SK-N-SH (cell line): ENCODE data around the gene ZNF549. TPM values are rescaled to one million over a fixed set of nuclear protein-coding genes. Genes with fewer than 3 reads are reported as not detected.

Experiments used
- CTCF ChIA-PET: fragments of 300-600, 350-600 bp; formaldehyde crosslinking; extraction: SDS; loops from one replicate; lab custom pipeline; 2021; lab: Yijun Ruan, JAX
- POLR2A ChIA-PET: fragments of 350-600 bp; sonication (Branson Sonifier 250); formaldehyde crosslinking; extraction: SDS; loops from one replicate; lab custom pipeline; 2020; ENCODE audit warnings: antibody characterized with exemption, inconsistent platforms; lab: Yijun Ruan, JAX
- DNase-seq: peaks from one replicate; pipeline ENCODE4 v3.0.0; 2012
- H2AFZ ChIP-seq: fragments of 200-600 bp; sonication (generic); 2 replicates; pipeline ENCODE4 v1.8.1; 2016; ENCODE audit warnings: antibody characterized with exemption, mild to moderate bottlenecking, low read depth
- H3F3A ChIP-seq: fragments of 200-600 bp; sonication (generic); replicated peaks from 2 replicates; pipeline ENCODE3; 2016; ENCODE audit warnings: antibody characterized with exemption, mild to moderate bottlenecking; ENCODE audit not compliant: insufficient read depth
- H3K27ac ChIP-seq, 2 experiments: fragments of 200-500 bp in 1 of 2; fragments of 200-600 bp in 1 of 2; sonication (Bioruptor generic) in 1 of 2; sonication (generic), shearing (Covaris generic) in 1 of 2; 2 replicates each; pipeline versions ENCODE4 v1.5.1 to v1.6.1; 2014 to 2016; ENCODE audit warnings: low read depth in 2 of 2, inconsistent platforms in 1 of 2, low read length in 1 of 2, mild to moderate bottlenecking in 1 of 2, mixed read lengths in 1 of 2
- H3K27me3 ChIP-seq: fragments of 200-600 bp; sonication (generic), shearing (Covaris generic); 2 replicates; pipeline ENCODE4 v1.6.1; 2016; ENCODE audit warnings: mixed run types; ENCODE audit not compliant: insufficient read depth
- H3K36me3 ChIP-seq, 2 experiments: fragments of 200-500 bp in 1 of 2; fragments of 200-600 bp in 1 of 2; sonication (Bioruptor generic) in 1 of 2; sonication (generic) in 1 of 2; replicated peaks in 1 of 2; 2 replicates each; pipeline versions ENCODE3 to v1.5.1; 2014 to 2016; ENCODE audit warnings: low read length in 1 of 2, mild to moderate bottlenecking in 1 of 2; ENCODE audit not compliant: insufficient read depth in 2 of 2, control insufficient read depth in 1 of 2
- H3K4me1 ChIP-seq, 2 experiments: fragments of 200-500 bp in 1 of 2; fragments of 200-600 bp in 1 of 2; sonication (Bioruptor generic) in 1 of 2; sonication (generic), shearing (Covaris generic) in 1 of 2; 2 replicates each; pipeline versions ENCODE4 v1.5.1 to v1.6.1; 2014 to 2016; ENCODE audit warnings: low read depth in 1 of 2, low read length in 1 of 2, mixed run types in 1 of 2; ENCODE audit not compliant: insufficient read depth in 2 of 2, control insufficient read depth in 1 of 2
- H3K4me2 ChIP-seq: fragments of 200-600 bp; sonication (generic), shearing (Covaris generic); 2 replicates; pipeline ENCODE4 v1.6.1; 2017; ENCODE audit warnings: mixed run types
- H3K4me3 ChIP-seq, 2 experiments: fragments of 200-500 bp in 1 of 2; fragments of 200-600 bp in 1 of 2; sonication (Bioruptor generic) in 1 of 2; sonication (generic), shearing (Covaris generic) in 1 of 2; 2 replicates each; pipeline versions ENCODE4 v1.5.1 to v1.8.1; 2014 to 2016; ENCODE audit warnings: low read depth in 2 of 2, inconsistent platforms in 1 of 2, low read length in 1 of 2, mild to moderate bottlenecking in 1 of 2, mixed read lengths in 1 of 2, moderate library complexity in 1 of 2
- H3K79me2 ChIP-seq: fragments of 200-600 bp; sonication (generic); 2 replicates; pipeline ENCODE4 v1.8.1; 2017; ENCODE audit warnings: mild to moderate bottlenecking; ENCODE audit not compliant: insufficient read depth
- H3K9ac ChIP-seq: fragments of 200-600 bp; sonication (generic); 2 replicates; pipeline ENCODE4 v1.6.1; 2017; ENCODE audit warnings: mixed run types
- H3K9me2 ChIP-seq: fragments of 200-600 bp; sonication (generic); 2 replicates; pipeline ENCODE4 v1.6.1; 2017; ENCODE audit warnings: mixed run types
- H3K9me3 ChIP-seq: fragments of 200-600 bp; sonication (generic); 2 replicates; pipeline ENCODE4 v1.6.1; 2017; ENCODE audit warnings: mixed run types, mild to moderate bottlenecking, moderate library complexity
- H4K20me1 ChIP-seq: fragments of 200-600 bp; sonication (generic); 2 replicates; pipeline ENCODE4 v1.6.1; 2017; ENCODE audit warnings: mild to moderate bottlenecking, mixed run types; ENCODE audit not compliant: insufficient read depth
- ELF1 ChIP-seq: IDR thresholded peaks from 2 replicates; pipeline ENCODE4 v1.4.0; 2012
- EP300 ChIP-seq, 2 experiments: IDR thresholded peaks; 2 replicates each; pipeline versions ENCODE4 v1.4.0 to v1.6.1; 2012; ENCODE audit warnings: borderline replicate concordance in 1 of 2, low read depth in 1 of 2, low read length in 1 of 2
- EZH2phosphoT487 ChIP-seq: fragments of 200-600 bp; sonication (generic); IDR thresholded peaks from 2 replicates; pipeline ENCODE4 v1.6.1; 2017; ENCODE audit warnings: low read depth, mixed run types, mild to moderate bottlenecking, antibody characterized with exemption, moderate library complexity, borderline replicate concordance
- FOSL2 ChIP-seq: IDR thresholded peaks from 2 replicates; pipeline ENCODE4 v1.4.0; 2012; ENCODE audit warnings: low read depth, mild to moderate bottlenecking, moderate library complexity, borderline replicate concordance
- FOXM1 ChIP-seq: IDR thresholded peaks from 2 replicates; pipeline ENCODE4 v1.4.0; 2012; ENCODE audit warnings: low read depth, mild to moderate bottlenecking
- GATA2 ChIP-seq: sonication (generic); formaldehyde crosslinking; IDR thresholded peaks from 2 replicates; pipeline ENCODE4 v1.5.0; 2020; ENCODE audit warnings: mild to moderate bottlenecking, missing genetic modification reagents
- IRF3 ChIP-seq: fragments of 150-350 bp; IDR thresholded peaks from 2 replicates; pipeline ENCODE4 v1.6.1; 2016; ENCODE audit warnings: mild to moderate bottlenecking, low read depth, low read length
- JUND ChIP-seq: IDR thresholded peaks from 2 replicates; pipeline ENCODE4 v1.4.0; 2012
- MXI1 ChIP-seq: IDR thresholded peaks from 2 replicates; pipeline ENCODE4 v1.6.1; 2012; ENCODE audit warnings: mild to moderate bottlenecking, low read depth, low read length, improper control_type of control experiment
- NFIC ChIP-seq: IDR thresholded peaks from 2 replicates; pipeline ENCODE4 v1.4.0; 2012; ENCODE audit warnings: borderline replicate concordance
- NRF1 ChIP-seq: IDR thresholded peaks from 2 replicates; pipeline ENCODE4 v1.6.1; 2012; ENCODE audit warnings: low read depth, mild to moderate bottlenecking, low read length
- PBX3 ChIP-seq: IDR thresholded peaks from 2 replicates; pipeline ENCODE4; 2012
- RCOR1 ChIP-seq: fragments of 150-350 bp; IDR thresholded peaks from 2 replicates; pipeline ENCODE4 v1.6.1; 2017; ENCODE audit warnings: antibody characterized with exemption, low read length
- RFX5 ChIP-seq: IDR thresholded peaks from 2 replicates; pipeline ENCODE4 v1.6.1; 2012; ENCODE audit warnings: mild to moderate bottlenecking, improper control_type of control experiment, low read length
- RXRA ChIP-seq: IDR thresholded peaks from 2 replicates; pipeline ENCODE4 v1.4.0; 2012; ENCODE audit warnings: low read depth, mild to moderate bottlenecking, borderline replicate concordance
- SMC3 ChIP-seq: IDR thresholded peaks from 2 replicates; pipeline ENCODE4 v1.6.1; 2012; ENCODE audit warnings: low read depth, low read length, improper control_type of control experiment
- TCF12 ChIP-seq: IDR thresholded peaks from 2 replicates; pipeline ENCODE4 v1.4.0; 2012
- WGBS: methylation state at CpG from one replicate; pipeline ENCODE4 v1.1.6; 2017; ENCODE audit warnings: low lambda C conversion rate; 5-methylcytosine and 5-hydroxymethylcytosine counted together
- polyA plus RNA-seq, 3 experiments: library from polyadenylated mRNA; depleted of rRNA; stranded (reverse); fragments of >200 nt; gene quantifications; 2 replicates each; pipeline ENCODE4 v1.2.3, GENCODE V29; 2012
- TF ChIP-seq, protein P1 (sequence below): IDR thresholded peaks from 2 replicates; pipeline ENCODE4 v1.6.1; 2012; ENCODE audit warnings: mild to moderate bottlenecking, low read depth, low read length, moderate library complexity

Gene ZNF549
- polyA plus RNA-seq, 1 of the 3 experiments (the other 2 are of a cell fraction) = 2.4 TPM

DNA sequence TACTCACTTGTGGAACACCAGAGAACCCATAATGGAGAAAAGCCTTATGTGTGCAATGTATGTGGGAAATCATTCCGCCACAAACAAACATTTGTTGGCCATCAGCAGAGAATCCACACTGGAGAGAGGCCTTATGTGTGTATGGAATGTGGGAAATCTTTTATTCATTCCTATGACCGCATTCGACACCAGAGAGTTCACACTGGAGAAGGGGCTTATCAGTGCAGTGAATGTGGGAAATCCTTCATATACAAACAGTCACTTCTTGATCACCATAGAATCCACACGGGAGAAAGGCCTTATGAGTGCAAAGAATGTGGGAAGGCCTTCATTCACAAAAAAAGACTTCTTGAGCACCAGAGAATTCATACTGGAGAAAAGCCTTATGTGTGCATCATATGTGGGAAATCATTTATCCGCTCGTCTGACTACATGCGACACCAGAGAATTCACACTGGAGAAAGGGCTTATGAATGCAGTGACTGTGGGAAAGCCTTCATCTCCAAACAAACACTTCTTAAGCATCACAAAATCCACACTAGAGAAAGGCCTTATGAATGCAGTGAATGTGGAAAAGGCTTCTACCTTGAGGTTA is 10.9 kb downstream of the ZNF549 start:
- peaks cover 79 to 88% of the 10 kb centered on the region in 2 experiments for H3K36me3 ChIP-seq

GRCh38 chr19:57546513-57546912 is 19.4 kb downstream of the ZNF549 start:
- TF ChIP-seq FOXM1 (no peak), IRF3 (no peak), RFX5 (no peak), TCF12 (no peak), FOSL2 (no peak), NFIC (no peak), ELF1 (no peak), NRF1 (no peak), PBX3 (no peak), RXRA (no peak), GATA2 (CRISPR knock-in tag) (no peak), EZH2phosphoT487 (no peak), JUND (no peak), RCOR1 (no peak)
- TF ChIP-seq, protein P1, sequence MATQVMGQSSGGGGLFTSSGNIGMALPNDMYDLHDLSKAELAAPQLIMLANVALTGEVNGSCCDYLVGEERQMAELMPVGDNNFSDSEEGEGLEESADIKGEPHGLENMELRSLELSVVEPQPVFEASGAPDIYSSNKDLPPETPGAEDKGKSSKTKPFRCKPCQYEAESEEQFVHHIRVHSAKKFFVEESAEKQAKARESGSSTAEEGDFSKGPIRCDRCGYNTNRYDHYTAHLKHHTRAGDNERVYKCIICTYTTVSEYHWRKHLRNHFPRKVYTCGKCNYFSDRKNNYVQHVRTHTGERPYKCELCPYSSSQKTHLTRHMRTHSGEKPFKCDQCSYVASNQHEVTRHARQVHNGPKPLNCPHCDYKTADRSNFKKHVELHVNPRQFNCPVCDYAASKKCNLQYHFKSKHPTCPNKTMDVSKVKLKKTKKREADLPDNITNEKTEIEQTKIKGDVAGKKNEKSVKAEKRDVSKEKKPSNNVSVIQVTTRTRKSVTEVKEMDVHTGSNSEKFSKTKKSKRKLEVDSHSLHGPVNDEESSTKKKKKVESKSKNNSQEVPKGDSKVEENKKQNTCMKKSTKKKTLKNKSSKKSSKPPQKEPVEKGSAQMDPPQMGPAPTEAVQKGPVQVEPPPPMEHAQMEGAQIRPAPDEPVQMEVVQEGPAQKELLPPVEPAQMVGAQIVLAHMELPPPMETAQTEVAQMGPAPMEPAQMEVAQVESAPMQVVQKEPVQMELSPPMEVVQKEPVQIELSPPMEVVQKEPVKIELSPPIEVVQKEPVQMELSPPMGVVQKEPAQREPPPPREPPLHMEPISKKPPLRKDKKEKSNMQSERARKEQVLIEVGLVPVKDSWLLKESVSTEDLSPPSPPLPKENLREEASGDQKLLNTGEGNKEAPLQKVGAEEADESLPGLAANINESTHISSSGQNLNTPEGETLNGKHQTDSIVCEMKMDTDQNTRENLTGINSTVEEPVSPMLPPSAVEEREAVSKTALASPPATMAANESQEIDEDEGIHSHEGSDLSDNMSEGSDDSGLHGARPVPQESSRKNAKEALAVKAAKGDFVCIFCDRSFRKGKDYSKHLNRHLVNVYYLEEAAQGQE = no peak
- peaks cover 30% of the 10 kb centered on the region; the same call in 1 of the 2 replicates for H3K9me3 ChIP-seq
- H3K79me2 ChIP-seq = peaks cover 4% of the 10 kb centered on the region; the same call in 1 of the 2 replicates
- no peak overlapping the region for H3K27ac ChIP-seq
- H2AFZ ChIP-seq = no peak overlapping the region
- H3K4me2 ChIP-seq = no peak overlapping the region
- H3K36me3 ChIP-seq = peaks cover 80 to 100% of the 10 kb centered on the region in 2 experiments
- no peaks in the 10 kb centered on the region for H4K20me1 ChIP-seq
- H3K27me3 ChIP-seq = no peaks in the 10 kb centered on the region
- H3K9me2 ChIP-seq = no peaks in the 10 kb centered on the region
- no peak for DNase-seq
- H3K4me3 ChIP-seq = peak overlapping the region in 1 of 2 experiments; percentile 28; a peak in 1 of 4 replicates
- H3F3A ChIP-seq = peaks cover 2% of the 10 kb centered on the region
- no peaks in the 10 kb centered on the region for H3K4me1 ChIP-seq
- WGBS = 88% methylated on average over 1 of the region's 1 CpG
- ChIA-PET CTCF (no interaction called here), POLR2A (no interaction called here)
- no peak overlapping the region for H3K9ac ChIP-seq

More for the DNA sequence above, 10.9 kb downstream of the ZNF549 start:
- H3K9me2 ChIP-seq = no peaks in the 10 kb centered on the region
- H3F3A ChIP-seq = peaks cover 11% of the 10 kb centered on the region
- ChIA-PET POLR2A (no interaction called here), CTCF (no interaction called here)
- no peak overlapping the region for H3K9ac ChIP-seq
- no peaks in the 10 kb centered on the region for H3K4me1 ChIP-seq
- WGBS = 94% methylated on average over 7 of the region's 7 CpGs
- H2AFZ ChIP-seq = no peak overlapping the region
- H3K9me3 ChIP-seq = peaks cover 36% of the 10 kb centered on the region
- H3K27ac ChIP-seq = no peak overlapping the region
- no peak overlapping the region for H3K4me2 ChIP-seq
- no peak for DNase-seq
- H4K20me1 ChIP-seq = no peaks in the 10 kb centered on the region
- H3K27me3 ChIP-seq = no peaks in the 10 kb centered on the region
- TF ChIP-seq SMC3 (no peak), MXI1 (no peak), ELF1 (no peak), EP300 (IDR thresholded peaks at IDR 0.05; ENCODE audit: borderline replicate concordance in 1 of 2, low read depth in 1 of 2, low read length in 1 of 2) (no peak)
- TF ChIP-seq, all 33 proteins: peak for 0
- peaks cover 2% of the 10 kb centered on the region; the same call in 1 of the 2 replicates for H3K79me2 ChIP-seq
- peak overlapping the region in 1 of 2 experiments; percentile 6; a peak in 1 of 4 replicates for H3K4me3 ChIP-seq
